T-helper 1 cell treated with Interleukin-12 subunit alpha and Interleukin-12 subunit beta and Interleukin-4 antibody, amounts not matched to agents 30 μg/mL and 1 μg/mL, for 36 hours (primary cell): ENCODE data around the gene KRTAP12-3.
"Not testable (repeated sequence)": the region's sequence is repeated elsewhere in the genome, so short reads cannot be mapped to it uniquely, and the experiment has no call there.

Experiments used
- H3K27ac Mint-ChIP-seq: one replicate; pipeline ENCODE4 v1.8.0; 2021; ENCODE audit warnings: mild to moderate bottlenecking, mixed read lengths
- H3K27me3 Mint-ChIP-seq: one replicate; pipeline ENCODE4 v1.8.0; 2021; ENCODE audit warnings: low read depth, mixed read lengths
- H3K36me3 Mint-ChIP-seq: one replicate; pipeline ENCODE4 v1.8.0; 2021; ENCODE audit warnings: low read depth, mixed read lengths
- H3K4me1 Mint-ChIP-seq: one replicate; pipeline ENCODE4 v1.8.0; 2021; ENCODE audit warnings: low read depth, mixed read lengths
- H3K4me3 Mint-ChIP-seq: one replicate; pipeline ENCODE4 v1.8.0; 2021; ENCODE audit warnings: mild to moderate bottlenecking, moderate library complexity, mixed read lengths
- H3K9me3 Mint-ChIP-seq: one replicate; pipeline ENCODE4 v1.8.0; 2021; ENCODE audit warnings: mixed read lengths

The KRTAP12-3 gene

GRCh38 chr21:44637851-44638348, 19.8 kb upstream of the KRTAP12-3 start:
- H3K4me3 Mint-ChIP-seq, H3K4me1 Mint-ChIP-seq: not testable (repeated sequence)
- peaks cover 36% of the 10 kb centered on the region for H3K27me3 Mint-ChIP-seq
- H3K9me3 Mint-ChIP-seq = peaks cover 43% of the 10 kb centered on the region
- peaks cover 16% of the 10 kb centered on the region for H3K36me3 Mint-ChIP-seq
- peak overlapping the region; percentile 55 for H3K27ac Mint-ChIP-seq

DNA sequence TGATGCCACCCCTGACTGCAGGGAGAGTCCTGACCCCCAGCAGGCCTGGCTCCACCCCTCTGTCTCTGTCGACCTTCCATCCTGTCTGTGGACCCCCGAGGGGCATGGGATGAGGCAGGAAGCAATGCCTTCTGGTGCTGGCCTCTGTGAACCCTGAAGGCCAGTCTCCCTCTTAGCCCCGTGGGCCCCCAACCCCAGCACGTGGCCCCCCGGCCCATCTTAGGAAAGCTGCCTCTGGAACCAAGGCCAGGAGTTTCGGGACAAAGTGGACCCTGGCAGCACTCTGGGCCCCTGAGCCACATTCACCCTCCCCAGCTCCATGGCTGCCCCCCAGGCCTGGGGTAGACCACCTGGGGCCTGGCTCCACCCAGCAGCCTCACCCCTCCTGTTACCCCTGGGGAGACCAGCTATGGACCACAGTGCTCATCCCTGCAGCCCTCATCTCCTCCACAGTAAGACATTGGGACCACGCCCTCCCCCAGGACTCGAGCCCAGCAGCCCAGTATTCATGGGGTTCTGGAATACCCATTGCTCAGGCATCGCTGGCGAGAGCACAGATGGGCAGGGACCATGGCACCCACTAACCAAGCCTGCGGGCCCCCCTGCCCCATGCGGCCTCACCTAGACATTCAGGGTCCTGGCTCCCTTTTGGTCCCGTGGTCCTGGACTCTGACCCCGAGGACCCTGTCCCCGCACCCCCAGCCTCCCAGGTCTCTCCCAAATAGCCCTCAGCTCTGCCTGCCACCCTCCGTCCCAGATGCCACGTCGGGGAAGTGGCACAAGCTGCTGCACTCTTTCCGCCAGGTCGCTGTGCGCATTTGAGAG, 19.0 kb upstream of the KRTAP12-3 start:
- not testable (repeated sequence) for H3K4me1 Mint-ChIP-seq, H3K4me3 Mint-ChIP-seq
- peaks cover 13% of the 10 kb centered on the region for H3K36me3 Mint-ChIP-seq
- peaks cover 45% of the 10 kb centered on the region for H3K9me3 Mint-ChIP-seq
- peaks cover 29% of the 10 kb centered on the region for H3K27me3 Mint-ChIP-seq
- peak overlapping the region; percentile 36 for H3K27ac Mint-ChIP-seq

GRCh38 chr21:44639331-44639655, 18.4 kb upstream of the KRTAP12-3 start:
- Mint-ChIP-seq H3K4me1 (peaks cover 3% of the 10 kb centered on the region), H3K9me3 (peaks cover 48% of the 10 kb centered on the region), H3K27ac (peak overlapping the region; percentile 36), H3K27me3 (peaks cover 23% of the 10 kb centered on the region), H3K4me3 (no peak overlapping the region), H3K36me3 (peaks cover 15% of the 10 kb centered on the region)

DNA sequence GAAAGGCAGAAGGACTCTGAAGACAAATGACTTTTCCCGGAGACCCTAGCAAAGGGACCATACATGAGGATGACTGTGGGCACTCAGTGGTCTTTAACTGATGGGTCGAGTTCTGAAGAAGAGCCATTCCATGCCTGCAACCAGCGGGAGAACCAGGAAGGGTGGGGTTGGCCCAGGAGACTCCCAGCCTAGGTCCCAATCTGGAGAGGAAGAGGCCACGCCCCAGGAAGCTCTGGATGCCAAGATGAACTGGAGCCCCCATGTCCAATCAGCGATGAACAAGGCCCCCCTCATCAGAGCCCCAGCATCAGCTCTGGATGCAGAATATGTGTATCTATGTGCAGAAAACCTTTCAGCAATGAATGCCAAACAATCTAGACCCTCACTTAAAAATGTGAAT, 17.0 kb upstream of the KRTAP12-3 start:
- H3K4me3 Mint-ChIP-seq = no peak overlapping the region
- H3K4me1 Mint-ChIP-seq = peaks cover 3% of the 10 kb centered on the region
- no peak overlapping the region for H3K27ac Mint-ChIP-seq
- H3K27me3 Mint-ChIP-seq = peaks cover 19% of the 10 kb centered on the region
- H3K36me3 Mint-ChIP-seq = peaks cover 23% of the 10 kb centered on the region
- peaks cover 56% of the 10 kb centered on the region for H3K9me3 Mint-ChIP-seq

DNA sequence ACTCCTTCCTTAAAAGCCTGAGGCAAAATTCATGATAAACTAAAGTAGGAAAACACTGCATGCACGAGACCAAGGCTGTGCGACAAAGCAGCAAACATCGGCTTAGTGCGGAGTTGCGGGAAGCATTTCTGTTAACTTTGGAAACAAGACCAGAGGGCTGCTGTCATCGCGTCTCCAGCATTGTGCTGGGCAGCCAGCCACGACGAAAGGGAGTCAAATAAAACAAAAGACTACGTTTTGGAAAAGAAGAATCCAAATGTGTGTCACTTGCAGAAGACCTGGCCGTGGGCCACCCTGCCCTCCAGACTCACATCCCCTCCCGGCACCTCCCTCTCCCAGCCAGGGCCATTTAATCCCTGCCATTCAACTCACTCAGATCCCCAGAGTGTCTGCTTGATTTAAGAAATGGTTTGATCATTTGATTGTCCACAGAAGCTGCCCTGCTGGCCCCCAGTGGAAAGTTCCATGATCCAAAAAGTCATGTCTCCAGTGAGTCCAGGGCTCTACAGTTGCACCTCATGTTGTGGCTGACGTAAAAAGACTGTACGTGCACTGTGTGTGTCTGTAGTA, 13.9 kb upstream of the KRTAP12-3 start:
- peaks cover 56% of the 10 kb centered on the region for H3K9me3 Mint-ChIP-seq
- H3K4me3 Mint-ChIP-seq = no peak overlapping the region
- peaks cover 14% of the 10 kb centered on the region for H3K27me3 Mint-ChIP-seq
- H3K4me1 Mint-ChIP-seq = peaks cover 7% of the 10 kb centered on the region
- peaks cover 26% of the 10 kb centered on the region for H3K36me3 Mint-ChIP-seq
- H3K27ac Mint-ChIP-seq = no peak overlapping the region

DNA sequence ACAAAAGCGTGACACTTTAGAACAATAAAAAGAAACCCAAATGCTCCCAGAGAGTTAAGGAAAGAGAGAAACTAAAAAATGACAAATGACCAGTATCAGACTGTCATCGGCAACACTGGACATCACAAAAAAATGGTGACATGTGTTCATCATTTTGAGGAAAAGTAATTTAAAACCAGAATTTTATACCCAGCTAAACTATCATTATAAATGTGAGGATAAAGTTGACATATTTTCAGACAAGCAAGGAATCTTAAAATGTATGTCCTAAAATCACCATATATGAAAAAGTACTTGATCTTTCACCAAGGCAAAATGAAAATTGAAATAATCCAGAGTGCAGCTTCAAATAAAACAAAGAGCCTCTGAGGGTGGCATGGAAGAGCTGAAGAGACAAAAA, 12.9 kb upstream of the KRTAP12-3 start:
- Mint-ChIP-seq H3K4me1 (peaks cover 7% of the 10 kb centered on the region), H3K36me3 (peaks cover 26% of the 10 kb centered on the region), H3K9me3 (peaks cover 54% of the 10 kb centered on the region), H3K27me3 (peaks cover 14% of the 10 kb centered on the region), H3K27ac (no peak overlapping the region), H3K4me3 (no peak overlapping the region)

DNA sequence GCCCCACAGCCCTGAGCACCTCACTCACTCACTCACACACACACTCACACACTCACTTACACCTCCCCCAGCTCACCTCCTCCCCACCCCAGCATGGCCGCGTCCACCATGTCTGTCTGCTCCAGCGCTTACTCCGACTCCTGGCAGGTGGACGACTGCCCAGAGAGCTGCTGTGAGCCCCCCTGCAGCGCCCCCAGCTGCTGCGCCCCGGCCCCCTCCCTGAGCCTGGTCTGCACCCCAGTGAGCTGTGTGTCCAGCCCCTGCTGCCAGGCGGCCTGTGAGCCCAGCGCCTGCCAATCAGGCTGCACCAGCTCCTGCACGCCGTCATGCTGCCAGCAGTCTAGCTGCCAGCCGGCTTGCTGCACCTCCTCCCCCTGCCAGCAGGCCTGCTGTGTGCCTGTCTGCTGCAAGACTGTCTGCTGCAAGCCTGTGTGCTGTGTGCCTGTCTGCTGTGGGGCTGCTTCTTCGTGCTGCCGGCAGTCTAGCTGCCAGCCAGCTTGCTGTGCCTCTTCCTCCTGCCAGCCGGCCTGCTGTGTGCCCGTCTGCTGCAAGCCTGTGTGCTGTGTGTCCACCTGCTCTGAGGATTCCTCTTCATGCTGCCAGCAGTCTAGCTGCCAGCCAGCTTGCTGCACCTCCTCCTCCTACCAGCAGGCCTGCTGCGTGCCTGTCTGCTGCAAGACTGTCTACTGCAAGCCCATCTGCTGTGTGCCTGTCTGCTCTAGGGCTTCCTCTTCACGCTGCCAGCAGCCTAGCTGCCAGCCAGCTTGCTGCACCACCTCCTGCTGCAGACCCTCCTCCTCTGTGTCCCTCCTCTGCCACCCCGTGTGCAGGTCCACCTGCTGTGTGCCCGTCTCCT, 11.1 kb upstream of the KRTAP12-3 start, which contains the start of gene KRTAP10-11:
Gene KRTAP10-11, plus strand, starts transcription at position 49 of the 856 bp plus-strand sequence. Its CDS starts 45 bp downstream, at position 94.
- H3K4me1 Mint-ChIP-seq, H3K4me3 Mint-ChIP-seq, H3K27me3 Mint-ChIP-seq: not testable (repeated sequence)
- Mint-ChIP-seq H3K27ac (peak within 1 kb of the TSS; percentile 57), H3K36me3 (peaks cover 16% of the 10 kb centered on the region), H3K9me3 (peaks cover 37% of the 10 kb centered on the region)

GRCh38 chr21:44647222-44647552, 10.5 kb upstream of the KRTAP12-3 start:
- Mint-ChIP-seq H3K9me3 (peaks cover 32% of the 10 kb centered on the region), H3K36me3 (peaks cover 16% of the 10 kb centered on the region), H3K4me3 (no peak overlapping the region), H3K27ac (no peak overlapping the region), H3K4me1 (peaks cover 9% of the 10 kb centered on the region), H3K27me3 (peaks cover 6% of the 10 kb centered on the region)

- H3K36me3 Mint-ChIP-seq = peaks cover 17% of the 10 kb centered on the region
- peaks cover 6% of the 10 kb centered on the region for H3K27me3 Mint-ChIP-seq
- H3K9me3 Mint-ChIP-seq = peaks cover 25% of the 10 kb centered on the region
- H3K27ac Mint-ChIP-seq = no peak overlapping the region
- no peak overlapping the region for H3K4me3 Mint-ChIP-seq
- H3K4me1 Mint-ChIP-seq = peaks cover 9% of the 10 kb centered on the region
These were observed 9.0 kb upstream of the KRTAP12-3 start for GRCh38 chr21:44648557-44649311.

DNA sequence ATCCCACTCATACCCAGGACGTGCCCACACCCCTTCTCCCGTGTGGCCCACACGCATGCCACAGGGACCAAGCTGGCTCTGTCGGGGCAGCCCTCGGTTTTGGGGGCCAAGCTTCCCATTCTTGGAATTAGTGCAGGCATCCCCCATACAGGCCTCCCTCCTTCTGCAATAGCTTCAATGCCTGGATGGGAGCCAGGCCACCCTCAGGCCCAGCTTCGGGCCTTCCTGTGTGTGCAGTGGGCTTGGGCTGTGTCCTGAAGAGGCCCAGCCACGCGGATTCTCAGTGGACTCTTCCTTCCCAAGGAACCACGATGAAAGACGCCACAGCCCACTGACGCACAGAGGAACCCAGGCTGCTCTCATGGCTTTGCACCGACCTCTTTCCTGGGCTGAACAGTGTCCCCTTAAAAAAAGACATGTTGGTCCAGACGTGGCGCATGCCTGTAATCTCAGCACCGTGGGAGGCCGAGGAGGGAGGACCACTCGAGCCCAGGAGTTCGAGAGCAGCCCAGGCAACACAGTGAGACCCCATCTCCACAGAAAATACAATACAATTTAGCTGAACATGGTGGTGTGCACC, 8.1 kb upstream of the KRTAP12-3 start:
- H3K4me3 Mint-ChIP-seq = no peak overlapping the region
- H3K9me3 Mint-ChIP-seq = peaks cover 21% of the 10 kb centered on the region
- H3K27me3 Mint-ChIP-seq = peaks cover 5% of the 10 kb centered on the region
- H3K36me3 Mint-ChIP-seq = peaks cover 18% of the 10 kb centered on the region
- no peak overlapping the region for H3K27ac Mint-ChIP-seq
- H3K4me1 Mint-ChIP-seq = peaks cover 16% of the 10 kb centered on the region

DNA sequence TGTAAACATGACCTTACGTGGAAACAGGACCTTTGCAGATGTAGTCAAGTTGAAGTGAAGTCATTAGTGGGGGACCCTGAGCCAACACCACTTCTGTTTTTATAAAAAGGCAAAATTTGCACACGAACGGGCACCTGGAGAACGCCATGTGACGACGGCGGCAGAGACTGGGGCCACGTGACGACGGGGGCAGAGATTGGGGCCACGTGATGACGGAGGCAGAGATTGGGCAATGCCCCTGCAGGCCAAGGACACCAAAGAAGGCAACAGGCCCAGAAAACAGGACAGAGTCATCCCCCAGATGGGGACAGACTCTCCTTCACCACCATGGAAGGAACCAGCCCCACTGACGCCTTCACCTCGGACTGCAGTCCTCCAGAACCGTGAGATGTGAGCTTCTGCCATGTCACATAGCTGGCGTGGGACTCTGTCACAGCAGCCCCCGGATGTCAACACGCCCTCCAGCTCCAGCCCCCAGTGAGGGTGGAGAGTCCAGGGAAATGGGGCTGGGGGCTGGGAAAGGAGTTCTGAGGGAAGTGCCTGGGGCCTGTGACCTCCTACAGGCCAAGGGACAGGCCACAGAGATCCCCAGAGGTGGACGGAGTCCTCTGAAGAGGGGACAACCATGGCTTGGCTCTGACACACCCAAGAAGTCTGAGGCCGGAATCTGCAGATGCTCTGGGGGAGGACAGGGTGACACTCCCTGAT, 7.3 kb upstream of the KRTAP12-3 start:
- peaks cover 20% of the 10 kb centered on the region for H3K9me3 Mint-ChIP-seq
- H3K27ac Mint-ChIP-seq = no peak overlapping the region
- H3K4me1 Mint-ChIP-seq = peaks cover 18% of the 10 kb centered on the region
- H3K27me3 Mint-ChIP-seq = no peaks in the 10 kb centered on the region
- H3K36me3 Mint-ChIP-seq = peaks cover 19% of the 10 kb centered on the region
- no peak overlapping the region for H3K4me3 Mint-ChIP-seq

- Mint-ChIP-seq H3K27ac (no peak overlapping the region), H3K36me3 (peaks cover 26% of the 10 kb centered on the region), H3K27me3 (no peaks in the 10 kb centered on the region), H3K4me1 (peaks cover 22% of the 10 kb centered on the region), H3K9me3 (peaks cover 24% of the 10 kb centered on the region), H3K4me3 (no peak overlapping the region)
These were observed 6.6 kb upstream of the KRTAP12-3 start for GRCh38 chr21:44650973-44651675.

DNA sequence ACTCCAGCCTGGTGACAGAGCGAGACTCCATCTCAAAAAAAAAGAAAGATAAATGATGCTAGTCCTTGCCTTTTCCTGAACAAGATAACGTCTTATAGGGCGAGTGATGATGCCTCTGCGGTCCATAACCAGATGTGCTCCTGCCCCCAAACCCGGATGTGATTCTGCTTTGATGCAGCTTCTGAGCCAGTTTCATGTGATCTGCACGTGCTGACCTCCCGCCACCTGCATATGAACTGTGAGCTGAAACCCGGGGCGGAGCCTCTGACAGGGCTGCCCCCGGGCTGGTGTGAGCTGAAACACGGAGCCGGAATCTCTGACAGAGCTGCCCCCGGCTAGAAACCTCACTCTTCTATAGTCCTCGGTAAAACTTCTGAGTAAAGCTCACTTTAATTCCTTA, 4.6 kb upstream of the KRTAP12-3 start:
- H3K27ac Mint-ChIP-seq = no peak overlapping the region
- H3K4me3 Mint-ChIP-seq = no peak overlapping the region
- no peaks in the 10 kb centered on the region for H3K27me3 Mint-ChIP-seq
- peaks cover 42% of the 10 kb centered on the region for H3K9me3 Mint-ChIP-seq
- H3K36me3 Mint-ChIP-seq = peaks cover 40% of the 10 kb centered on the region
- peaks cover 38% of the 10 kb centered on the region for H3K4me1 Mint-ChIP-seq
